GM12875 (cell line): ENCODE data around the gene PIGM.

Source experiments
- H3K4me3 ChIP-seq: one replicate; pipeline ENCODE4 v1.5.1; 2011; ENCODE audit warnings: low read depth, low read length, control low read depth
- TF ChIP-seq, protein P1 (sequence below): IDR thresholded peaks from 2 replicates; pipeline ENCODE4 v1.5.1; 2011; ENCODE audit warnings: low read depth, mild to moderate bottlenecking, control low read depth, inconsistent platforms, low read length, moderate library complexity, borderline replicate concordance; ENCODE audit not compliant: insufficient read depth

The PIGM gene

DNA sequence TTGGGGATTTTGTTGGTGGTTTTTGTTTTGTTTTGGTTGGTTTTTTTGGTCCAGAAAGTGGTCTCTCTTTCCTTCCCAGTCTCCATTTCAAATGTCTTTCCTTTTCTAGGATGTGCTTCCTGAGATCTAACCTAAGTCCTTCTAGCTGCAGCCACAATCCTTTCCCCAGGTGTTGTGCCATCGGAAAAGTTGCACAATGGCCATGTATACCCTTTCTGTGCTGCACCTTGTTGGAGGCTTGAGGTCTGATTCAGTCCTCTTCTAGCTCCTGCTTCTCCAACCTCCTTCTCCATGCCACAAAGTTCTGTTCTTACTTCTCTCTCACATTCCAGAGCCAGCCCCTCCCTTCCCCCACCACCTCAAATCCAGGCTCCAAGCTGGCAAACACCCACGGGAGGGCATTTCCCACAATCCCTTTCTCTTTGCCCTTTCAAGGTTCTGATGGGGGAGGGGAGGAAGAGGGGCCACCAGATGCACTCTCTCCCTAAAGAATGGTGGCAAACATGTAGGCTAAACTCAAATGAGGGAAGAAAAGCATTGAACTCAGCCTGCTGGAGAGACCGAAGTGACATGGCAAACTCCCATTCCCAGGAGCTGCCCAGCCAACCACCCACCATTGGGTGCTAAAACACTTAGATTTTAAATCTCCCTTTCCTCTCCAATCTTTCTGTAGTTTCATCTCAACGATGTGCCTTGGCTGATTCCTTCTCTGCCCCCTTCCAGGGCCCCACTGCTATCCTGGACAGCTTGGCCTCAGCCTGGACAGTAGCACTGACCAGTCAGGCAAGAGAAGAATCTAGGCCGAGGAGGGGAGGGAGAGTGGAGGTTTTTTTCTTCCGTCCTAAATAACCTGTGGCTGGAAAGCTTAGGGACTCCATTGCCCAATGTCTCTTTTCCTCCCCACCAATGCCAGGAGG, 35.3 kb upstream of the PIGM start:
- no peak overlapping the region for H3K4me3 ChIP-seq
- TF ChIP-seq, protein P1, sequence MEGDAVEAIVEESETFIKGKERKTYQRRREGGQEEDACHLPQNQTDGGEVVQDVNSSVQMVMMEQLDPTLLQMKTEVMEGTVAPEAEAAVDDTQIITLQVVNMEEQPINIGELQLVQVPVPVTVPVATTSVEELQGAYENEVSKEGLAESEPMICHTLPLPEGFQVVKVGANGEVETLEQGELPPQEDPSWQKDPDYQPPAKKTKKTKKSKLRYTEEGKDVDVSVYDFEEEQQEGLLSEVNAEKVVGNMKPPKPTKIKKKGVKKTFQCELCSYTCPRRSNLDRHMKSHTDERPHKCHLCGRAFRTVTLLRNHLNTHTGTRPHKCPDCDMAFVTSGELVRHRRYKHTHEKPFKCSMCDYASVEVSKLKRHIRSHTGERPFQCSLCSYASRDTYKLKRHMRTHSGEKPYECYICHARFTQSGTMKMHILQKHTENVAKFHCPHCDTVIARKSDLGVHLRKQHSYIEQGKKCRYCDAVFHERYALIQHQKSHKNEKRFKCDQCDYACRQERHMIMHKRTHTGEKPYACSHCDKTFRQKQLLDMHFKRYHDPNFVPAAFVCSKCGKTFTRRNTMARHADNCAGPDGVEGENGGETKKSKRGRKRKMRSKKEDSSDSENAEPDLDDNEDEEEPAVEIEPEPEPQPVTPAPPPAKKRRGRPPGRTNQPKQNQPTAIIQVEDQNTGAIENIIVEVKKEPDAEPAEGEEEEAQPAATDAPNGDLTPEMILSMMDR: no peak

DNA sequence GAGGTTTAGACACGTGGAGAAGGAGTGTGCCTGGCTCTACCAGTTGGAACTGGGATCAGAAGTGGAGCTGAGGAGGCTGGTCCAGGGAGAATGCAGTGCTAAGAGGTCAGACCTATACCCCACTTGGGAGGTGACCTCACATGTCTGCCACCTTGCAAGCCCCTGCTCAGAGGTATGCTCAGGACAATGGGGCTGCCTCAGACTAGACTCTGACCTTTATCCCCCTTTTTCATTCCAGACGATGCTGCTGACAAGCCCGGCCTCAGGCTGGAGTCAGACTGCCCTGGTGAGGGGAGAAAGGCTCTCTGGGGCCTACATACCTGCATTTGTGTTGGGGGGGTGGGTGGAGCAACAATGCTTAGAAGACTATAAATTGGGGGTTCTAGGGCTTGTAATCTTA, 33.0 kb upstream of the PIGM start:
- TF ChIP-seq, protein P1: no peak
- H3K4me3 ChIP-seq: no peak overlapping the region

DNA sequence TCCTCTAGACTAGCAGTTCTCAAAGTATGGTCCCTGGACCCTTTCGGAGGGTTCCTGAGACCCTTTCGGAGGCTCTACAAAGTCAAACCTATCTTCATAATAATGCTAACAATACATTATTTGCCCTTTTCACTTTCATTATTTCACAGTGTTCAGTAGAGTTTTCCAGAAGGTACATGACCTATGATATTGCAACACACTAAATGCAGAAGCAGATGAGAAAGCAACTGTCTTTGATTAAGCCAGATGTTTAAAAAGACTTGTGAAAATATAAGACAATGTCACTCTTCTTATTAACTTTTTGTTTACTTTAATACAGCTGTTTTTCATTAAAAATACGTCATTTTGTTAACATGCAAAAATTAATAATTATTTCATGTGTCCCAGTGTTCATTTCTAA, 32.4 kb upstream of the PIGM start:
- no peak overlapping the region for H3K4me3 ChIP-seq
- TF ChIP-seq, protein P1: no peak

DNA sequence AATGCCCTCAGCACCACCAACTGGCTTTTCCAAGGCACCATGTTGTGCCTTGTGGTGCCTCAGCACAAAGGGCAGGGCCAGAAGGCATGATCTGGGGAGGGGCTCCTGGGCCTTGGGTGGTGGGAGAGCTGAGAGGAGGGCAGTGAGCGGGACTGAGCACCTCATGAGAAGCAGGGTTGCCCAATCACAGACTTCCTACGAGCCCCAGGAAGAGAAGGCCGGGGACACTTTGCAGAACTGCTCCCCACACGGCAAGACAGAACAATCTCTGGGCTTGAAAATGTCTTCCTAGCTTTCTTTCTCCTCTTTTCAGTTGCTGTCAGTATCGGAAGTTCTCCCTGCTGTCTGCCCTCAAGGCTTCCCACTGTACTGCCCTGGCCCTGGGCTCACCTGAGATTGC, 31.4 kb upstream of the PIGM start:
- TF ChIP-seq, protein P1: no peak
- H3K4me3 ChIP-seq: no peak overlapping the region

DNA sequence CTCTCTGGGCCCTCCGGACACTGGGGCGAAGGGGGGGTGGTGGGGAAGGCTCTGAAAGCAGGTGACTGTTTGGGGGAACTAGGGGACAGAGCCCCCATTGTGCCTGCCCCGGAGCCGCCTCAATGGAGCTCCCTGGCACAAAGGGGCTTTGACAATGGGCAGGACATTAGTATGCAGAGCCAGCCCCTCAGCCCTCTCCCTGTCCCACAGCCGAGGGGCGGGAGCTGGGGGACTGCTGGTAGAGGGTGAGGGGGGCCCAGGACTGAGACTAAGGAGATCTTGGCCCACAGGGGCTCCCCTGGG, 30.4 kb upstream of the PIGM start:
- TF ChIP-seq, protein P1: no peak
- no peak overlapping the region for H3K4me3 ChIP-seq

DNA sequence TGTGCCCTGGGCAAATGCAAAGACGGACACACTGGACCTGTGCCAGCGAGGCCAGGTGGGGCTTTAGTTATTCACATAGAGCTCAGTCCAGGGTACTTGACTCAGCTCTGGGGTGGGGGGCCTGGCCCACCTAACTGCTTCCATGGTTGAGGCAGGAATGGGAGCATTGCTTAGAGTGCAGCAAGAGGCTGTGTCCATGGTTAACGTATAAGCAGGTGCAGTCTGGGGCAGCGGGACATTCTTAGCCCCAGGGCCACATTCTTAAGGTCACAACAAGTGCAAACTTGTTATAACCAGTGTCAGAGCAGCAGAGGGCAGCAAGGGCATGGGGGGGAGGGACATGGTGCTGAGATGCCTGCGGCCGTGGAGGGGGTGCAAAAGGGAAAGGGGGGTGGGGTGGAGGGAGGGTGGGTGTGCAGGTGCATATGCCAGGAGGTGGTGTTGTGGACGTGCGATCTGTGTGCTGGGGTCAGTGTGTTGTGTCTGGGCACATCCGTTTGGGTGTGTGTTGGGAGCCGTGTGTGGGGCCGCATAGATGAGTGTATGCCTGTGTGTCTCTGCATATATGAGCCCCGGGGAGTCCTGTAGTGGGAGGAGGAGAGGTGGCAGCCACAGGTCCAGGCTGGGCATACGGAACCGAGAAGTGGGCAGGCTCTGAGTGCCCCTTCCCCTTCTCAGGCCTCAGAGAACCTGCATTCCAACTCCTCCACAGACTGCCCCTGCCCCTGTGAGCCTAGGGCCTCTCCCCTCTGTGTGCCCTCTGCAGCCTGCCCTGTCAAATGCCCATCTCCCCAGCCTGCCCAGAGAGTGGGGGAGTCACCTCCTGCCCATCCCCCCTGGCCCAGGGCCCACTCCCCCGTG, 29.8 kb upstream of the PIGM start:
- H3K4me3 ChIP-seq: no peak overlapping the region
- TF ChIP-seq, protein P1: peak; percentile 8; the same call in 1 of the 2 replicates
